HG02763 (cell line): Measurements from ENCODE around the gene CCDC158.
"Not testable (repeated sequence)": the region's sequence is repeated elsewhere in the genome, so short reads cannot be mapped to it uniquely, and the experiment has no call there.

Experiments
- ATAC-seq: cut with Tn5 transposase; IDR thresholded peaks from one replicate; pipeline ENCODE4 v1.9.1; 2021; ENCODE audit warnings: mild to moderate bottlenecking, moderate library complexity; ENCODE audit not compliant: unreplicated experiment

The CCDC158 gene

GRCh38 chr4:76374798-76375197 is 46.1 kb downstream of the CCDC158 start:
- no peak for ATAC-seq

DNA sequence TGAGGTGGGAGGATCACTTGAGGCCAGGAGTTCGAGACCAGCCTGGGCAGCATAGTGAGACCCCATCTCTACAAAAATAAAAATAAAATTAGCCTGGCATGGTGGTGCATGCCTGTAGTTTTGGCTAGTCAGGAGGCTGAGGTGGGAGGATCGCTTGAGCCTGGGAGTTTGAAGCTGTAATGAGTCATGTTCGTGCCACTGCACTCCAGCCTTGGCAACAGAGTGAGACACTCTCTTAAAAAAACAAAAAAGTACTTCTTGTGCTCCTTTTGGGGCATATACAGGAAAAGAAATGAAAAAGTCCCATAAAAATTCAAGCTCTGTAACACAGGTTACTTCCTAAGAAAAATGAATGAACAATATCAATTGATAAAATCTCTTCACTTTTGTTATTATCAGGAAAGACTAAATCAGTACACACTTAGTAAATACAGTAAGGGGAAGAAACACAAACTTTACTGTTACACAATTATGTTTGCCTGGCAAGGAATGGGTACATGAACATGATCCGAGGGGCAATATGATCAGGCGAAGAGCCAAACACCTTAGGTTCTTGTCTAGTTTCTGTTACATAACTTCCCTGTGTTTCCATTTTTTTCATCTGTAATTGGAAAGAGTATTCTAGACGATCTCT is 46.9 kb downstream of the CCDC158 start:
- no peak for ATAC-seq

DNA sequence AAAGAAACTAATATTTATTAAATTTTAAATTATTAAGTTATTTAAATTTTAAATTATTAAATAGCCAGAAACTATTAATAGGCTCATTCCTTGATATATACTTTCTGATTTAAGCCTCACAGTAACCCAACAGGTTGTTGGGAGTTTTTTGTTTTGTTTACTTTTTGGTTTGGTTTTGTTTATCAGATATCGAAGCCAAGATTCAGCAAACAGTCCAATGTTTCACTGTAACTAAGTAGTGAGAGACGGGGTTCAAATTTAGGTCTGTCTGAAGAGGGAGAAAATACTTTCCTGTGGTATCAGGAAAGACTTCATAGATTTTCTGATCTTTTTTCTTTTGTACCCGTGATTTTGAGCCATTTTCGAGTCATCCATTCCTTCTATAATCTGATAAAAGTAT is 54.2 kb downstream of the CCDC158 start:
- ATAC-seq = no peak

- ATAC-seq = no peak
These were observed 55.3 kb downstream of the CCDC158 start for GRCh38 chr4:76365636-76366035.

DNA sequence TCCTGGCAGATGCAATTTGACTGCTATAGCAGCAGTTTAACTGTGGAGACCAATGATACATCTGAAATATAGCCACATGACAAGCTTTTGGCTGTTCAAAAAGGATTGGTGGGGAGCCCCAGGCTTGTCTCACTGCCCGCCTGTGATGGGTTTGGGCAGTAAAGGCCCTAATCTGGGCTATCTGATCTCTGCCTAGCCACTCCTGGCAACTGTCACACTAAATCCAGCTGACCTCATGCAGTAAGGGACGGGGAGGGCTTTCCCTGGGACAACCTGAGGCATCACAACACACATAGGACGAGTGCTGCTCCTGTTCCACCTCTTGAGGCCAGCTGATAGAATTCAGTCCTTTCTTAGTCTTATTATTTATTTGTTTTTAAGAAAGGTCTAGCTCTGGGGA is 56.2 kb downstream of the CCDC158 start:
- ATAC-seq = no peak

- ATAC-seq = no peak
These were observed 57.2 kb downstream of the CCDC158 start for GRCh38 chr4:76363556-76364290.

- ATAC-seq = no peak
These were observed 59.1 kb downstream of the CCDC158 start for GRCh38 chr4:76361689-76362412.

DNA sequence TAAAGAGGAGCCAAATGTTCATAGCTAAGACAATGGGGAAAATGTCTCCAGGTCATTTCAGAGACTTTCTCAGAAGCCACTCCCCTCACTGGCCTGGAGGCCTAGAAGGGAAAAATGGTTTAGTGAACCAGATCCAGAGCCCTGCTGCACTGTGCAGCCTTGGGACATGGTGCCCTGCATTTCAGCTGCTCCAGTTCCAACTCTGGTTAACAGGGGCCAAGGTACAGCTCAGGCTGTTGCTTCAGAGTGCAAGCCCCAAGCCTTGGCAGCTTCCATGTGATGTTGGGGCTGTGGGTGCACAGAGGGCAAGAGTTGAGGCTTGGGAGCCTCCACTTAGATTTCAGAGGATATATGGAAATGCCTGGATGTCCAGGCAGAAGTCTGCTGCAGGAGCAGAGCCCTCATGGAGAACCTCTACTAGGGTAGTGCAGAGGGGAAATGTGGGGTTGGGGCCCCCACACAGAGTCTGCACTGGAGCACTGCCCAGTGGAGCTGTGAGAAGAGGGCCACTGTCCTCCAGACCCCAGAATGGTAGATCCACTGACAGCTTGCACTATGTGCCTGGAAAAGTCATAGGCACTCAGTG is 61.0 kb downstream of the CCDC158 start:
- not testable (repeated sequence) for ATAC-seq

- ATAC-seq = no peak
These were observed 63.0 kb downstream of the CCDC158 start for GRCh38 chr4:76357981-76358380.

- no peak for ATAC-seq
These were observed 66.1 kb downstream of the CCDC158 start for GRCh38 chr4:76354517-76355473.

- ATAC-seq = no peak
These were observed 78.1 kb downstream of the CCDC158 start for GRCh38 chr4:76342803-76343202.

DNA sequence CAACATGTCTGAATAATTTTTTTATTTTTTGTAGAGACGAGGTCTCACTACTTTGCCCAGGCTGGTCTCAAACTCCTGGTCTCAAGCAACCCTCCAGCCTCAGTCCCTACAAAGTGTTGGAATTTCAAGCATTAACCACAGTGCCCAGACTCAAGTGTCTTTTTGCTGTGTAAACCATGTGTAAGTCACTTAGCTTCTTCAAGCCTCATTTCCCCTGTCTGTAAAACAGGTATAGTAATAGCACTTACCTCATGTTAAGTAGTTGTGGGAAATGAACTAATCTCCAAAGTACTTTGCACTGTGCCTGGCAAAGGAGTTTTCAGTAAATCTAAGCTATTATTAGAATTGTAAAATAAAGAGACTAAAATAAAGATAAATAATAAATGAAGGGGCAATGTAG is 78.8 kb downstream of the CCDC158 start:
- no peak for ATAC-seq

DNA sequence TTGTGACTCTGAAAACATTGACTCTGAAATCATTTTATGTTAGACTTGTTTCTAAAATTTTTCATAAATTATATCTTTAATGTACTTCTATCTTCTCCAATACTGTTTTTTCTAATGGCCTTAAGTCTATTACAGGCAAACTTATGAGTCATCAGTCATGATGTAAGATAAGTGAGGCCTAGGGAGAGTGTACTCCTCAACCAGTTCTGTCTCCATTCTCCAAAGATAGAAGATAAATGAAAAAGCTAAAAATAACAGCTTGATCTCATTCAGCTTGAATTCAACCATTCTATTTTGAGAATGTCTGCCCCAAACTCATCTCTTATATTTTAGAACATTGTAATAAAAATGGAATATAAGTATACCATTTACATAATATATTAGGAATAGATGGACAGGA is 79.9 kb downstream of the CCDC158 start:
- ATAC-seq = no peak

DNA sequence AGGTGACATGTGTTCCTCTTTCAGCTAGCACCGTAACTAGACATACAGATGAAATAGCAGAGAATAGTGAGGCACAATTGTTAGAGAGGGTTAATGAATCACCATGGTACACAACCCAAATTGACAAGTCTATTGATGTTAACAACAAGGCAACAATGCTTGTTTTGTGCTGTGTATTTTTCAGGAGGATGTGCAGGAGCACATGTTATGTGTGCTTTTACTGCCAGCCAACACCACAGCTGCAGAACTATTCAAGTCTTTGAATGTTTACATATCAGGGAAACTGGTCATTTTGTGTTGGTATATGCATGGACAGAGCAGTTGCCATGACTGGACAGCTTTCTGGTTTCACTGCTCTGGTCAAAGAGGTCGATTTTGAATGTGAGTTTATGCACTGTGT is 81.6 kb downstream of the CCDC158 start:
- no peak for ATAC-seq

DNA sequence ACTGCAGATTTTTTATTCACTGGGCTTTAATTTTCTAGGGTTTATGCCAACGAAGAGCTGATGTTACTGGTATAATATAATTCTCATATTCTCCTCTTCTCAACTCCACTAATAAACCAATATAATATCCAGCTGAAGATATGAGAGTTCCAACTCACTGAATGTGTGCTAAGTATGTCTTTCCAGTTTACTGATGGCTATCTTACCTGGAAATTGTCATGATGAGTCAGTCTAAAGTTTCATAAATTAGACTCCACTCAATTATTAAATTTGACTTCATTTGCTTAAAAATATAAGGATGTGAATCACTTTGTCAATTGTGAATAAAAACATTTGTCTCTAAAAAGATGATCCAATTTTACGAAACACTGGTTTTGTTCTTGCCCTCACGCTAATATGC is 86.1 kb downstream of the CCDC158 start:
- no peak for ATAC-seq

DNA sequence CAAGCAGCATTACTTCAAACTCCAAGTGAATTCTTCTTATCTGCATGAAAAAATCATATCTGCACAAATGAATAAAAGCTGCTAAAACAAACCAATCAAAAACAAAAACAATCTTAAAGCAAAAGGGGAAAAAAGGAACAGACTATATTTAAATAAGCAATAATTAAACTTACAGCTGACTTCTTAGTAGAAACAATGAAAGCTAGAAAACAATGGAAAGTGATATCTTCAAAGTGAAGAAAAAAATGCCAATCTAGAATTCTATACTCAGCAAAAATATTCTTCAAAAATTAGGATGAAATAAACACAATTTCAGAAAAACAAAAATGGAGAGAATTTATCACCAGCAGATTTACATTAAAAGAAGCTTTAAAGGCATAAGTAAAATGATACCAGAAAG is 94.4 kb downstream of the CCDC158 start:
- no peak for ATAC-seq

DNA sequence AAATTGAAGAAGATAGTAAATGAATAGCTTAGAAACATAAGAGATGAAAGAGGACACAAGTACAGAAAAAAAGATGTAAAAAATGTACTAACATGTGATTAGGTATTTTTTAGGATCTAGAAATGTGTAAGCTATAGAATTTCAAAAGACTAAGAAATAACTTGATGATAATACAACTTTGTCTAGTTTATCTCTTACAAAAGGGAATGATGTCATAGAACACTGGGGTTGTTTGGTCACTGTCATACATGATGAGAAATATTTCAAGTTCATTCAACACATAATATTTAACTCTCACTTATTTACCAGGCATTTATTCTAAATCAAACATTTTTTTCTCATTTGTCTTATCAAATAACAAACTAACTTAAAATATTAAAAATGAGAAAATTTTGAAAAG is 95.9 kb downstream of the CCDC158 start:
- no peak for ATAC-seq

GRCh38 chr4:76322236-76322635 is 98.7 kb downstream of the CCDC158 start:
- no peak for ATAC-seq

DNA sequence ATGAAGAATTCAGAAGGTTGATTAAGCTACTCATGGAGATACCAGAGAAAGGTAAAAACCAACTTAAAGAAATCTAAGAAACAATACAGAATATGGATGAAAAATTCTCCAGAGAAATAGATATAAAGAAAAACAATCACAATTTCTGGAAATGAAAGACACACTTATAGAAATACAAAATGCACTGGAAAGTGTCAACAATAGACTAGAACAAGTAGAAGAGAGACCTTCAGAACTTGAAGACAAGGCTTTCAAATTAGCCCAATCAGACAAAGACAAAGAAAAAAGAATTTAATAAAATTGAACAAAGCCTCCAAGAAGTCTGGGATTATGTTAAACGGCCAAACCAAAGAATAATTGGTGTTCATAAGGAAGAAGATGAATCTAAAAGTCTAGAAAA is 104.8 kb downstream of the CCDC158 start:
- ATAC-seq = no peak

GRCh38 chr4:76315267-76315918 is 105.5 kb downstream of the CCDC158 start:
- no peak for ATAC-seq
